Liver (tissue), 3 donors: ENCODE measurements around the gene TUBB2A.

ENCODE experiments used
- CTCF ChIP-seq: fragments of 150-350 bp; IDR thresholded peaks from 2 replicates; pipeline ENCODE4 v1.5.1; 2017; ENCODE audit warnings: improper control_type of control experiment, low read depth, low read length; ENCODE audit not compliant: missing input control
- GABPA ChIP-seq, 2 donors: IDR thresholded peaks in 1 of 2; conservative IDR thresholded peaks in 1 of 2; 2 replicates each; pipeline ENCODE4 v1.6.1; 2016; ENCODE audit warnings: antibody characterized with exemption in 2 of 2, mild to moderate bottlenecking in 1 of 2, moderate library complexity in 1 of 2
- HNF4A ChIP-seq, 2 donors: conservative IDR thresholded peaks; 2 replicates each; pipeline ENCODE4 v1.6.1; 2016; ENCODE audit warnings: antibody characterized with exemption in 2 of 2, mild to moderate bottlenecking in 2 of 2
- JUND ChIP-seq, 2 donors: IDR thresholded peaks; 2 replicates each; pipeline ENCODE4 v1.6.1; 2016; ENCODE audit warnings: antibody characterized with exemption in 2 of 2
- MAX ChIP-seq: IDR thresholded peaks from 2 replicates; pipeline ENCODE4 v1.6.1; 2016; ENCODE audit warnings: antibody characterized with exemption
- NR2F2 ChIP-seq: IDR thresholded peaks from 2 replicates; pipeline ENCODE4 v1.6.1; 2016; ENCODE audit warnings: antibody characterized with exemption
- REST ChIP-seq: IDR thresholded peaks from 2 replicates; pipeline ENCODE4 v1.6.1; 2016; ENCODE audit warnings: antibody characterized with exemption, mild to moderate bottlenecking
- SP1 ChIP-seq: IDR thresholded peaks from 2 replicates; pipeline ENCODE4 v1.6.1; 2018; ENCODE audit warnings: antibody characterized with exemption, mild to moderate bottlenecking
- TAF1 ChIP-seq: conservative IDR thresholded peaks from 2 replicates; pipeline ENCODE4 v1.6.1; 2016; ENCODE audit warnings: antibody characterized with exemption, mild to moderate bottlenecking
- YY1 ChIP-seq: IDR thresholded peaks from 2 replicates; pipeline ENCODE4 v1.6.1; 2016; ENCODE audit warnings: antibody characterized with exemption, mild to moderate bottlenecking
- donor health status: healthy.
- donor health status: healthy.

GRCh38 chr6:3175715-3176402 lies 18.5 kb upstream of the TUBB2A start:
- no peak for TF ChIP-seq CTCF
- no peak for TF ChIP-seq YY1
- TF ChIP-seq JUND (IDR thresholded peaks at IDR 0.05), result no peak
- TF ChIP-seq TAF1, result no peak
- no peak for TF ChIP-seq REST
- TF ChIP-seq MAX, result no peak
- no peak for TF ChIP-seq SP1
- no peak for TF ChIP-seq NR2F2
- no peak for TF ChIP-seq HNF4A (conservative IDR thresholded peaks at IDR 0.05)
- no peak for TF ChIP-seq GABPA (IDR thresholded peaks at IDR 0.05 in 1 of 2, conservative IDR thresholded peaks at IDR 0.05 in 1 of 2)
